Gastroesophageal sphincter (tissue), 3 donors: ENCODE data around the gene TMCC1.

Experiments used
- CTCF ChIP-seq, 4 experiments: fragments of 200-600 bp in 2 of 4; fragments of 450-650 bp in 2 of 4; sonication (generic) in 1 of 4; IDR thresholded peaks; one replicate each; pipeline ENCODE4 v1.5.1; 2017 to 2019; ENCODE audit warnings: antibody characterized with exemption in 4 of 4, mild to moderate bottlenecking in 2 of 4, moderate library complexity in 2 of 4
- POLR2A ChIP-seq, 2 donors: fragments of 450-650 bp; IDR thresholded peaks; one replicate each; pipeline ENCODE4 v1.6.1; 2017; ENCODE audit warnings: antibody characterized with exemption in 2 of 2, mild to moderate bottlenecking in 2 of 2, moderate library complexity in 1 of 2
- POLR2AphosphoS5 ChIP-seq: sonication (generic); formaldehyde crosslinking; IDR thresholded peaks from one replicate; pipeline ENCODE4 v1.6.1; 2017; ENCODE audit warnings: antibody characterized with exemption

DNA sequence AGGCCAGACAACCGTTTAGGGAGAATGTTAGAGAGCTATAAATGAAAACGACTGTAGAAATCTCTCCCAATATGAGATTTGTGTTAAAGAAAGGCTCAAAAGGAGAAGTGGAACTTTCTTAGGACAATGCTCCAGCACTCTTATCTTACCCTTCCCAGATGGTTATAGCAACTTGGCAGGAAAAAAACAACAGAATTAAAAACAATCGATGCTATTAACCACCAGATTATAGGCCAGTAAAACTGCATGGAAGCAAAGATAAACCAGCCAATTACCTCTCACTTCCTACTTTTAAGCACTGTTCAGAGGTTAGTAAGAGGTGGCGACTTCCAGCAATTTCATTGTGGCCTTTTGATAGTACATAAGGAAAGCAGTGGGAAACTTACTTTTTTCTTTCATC is 72.9 kb downstream of the TMCC1 start:
- TF ChIP-seq POLR2AphosphoS5 = no peak
- TF ChIP-seq CTCF (IDR thresholded peaks at IDR 0.05) = no peak
- TF ChIP-seq POLR2A (IDR thresholded peaks at IDR 0.05) = no peak
